ENCODE data around the gene ARID3B.
"Not testable (repeated sequence)": the region's sequence is repeated elsewhere in the genome, so short reads cannot be mapped to it uniquely, and the experiment has no call there.

Gene ARID3B

DNA sequence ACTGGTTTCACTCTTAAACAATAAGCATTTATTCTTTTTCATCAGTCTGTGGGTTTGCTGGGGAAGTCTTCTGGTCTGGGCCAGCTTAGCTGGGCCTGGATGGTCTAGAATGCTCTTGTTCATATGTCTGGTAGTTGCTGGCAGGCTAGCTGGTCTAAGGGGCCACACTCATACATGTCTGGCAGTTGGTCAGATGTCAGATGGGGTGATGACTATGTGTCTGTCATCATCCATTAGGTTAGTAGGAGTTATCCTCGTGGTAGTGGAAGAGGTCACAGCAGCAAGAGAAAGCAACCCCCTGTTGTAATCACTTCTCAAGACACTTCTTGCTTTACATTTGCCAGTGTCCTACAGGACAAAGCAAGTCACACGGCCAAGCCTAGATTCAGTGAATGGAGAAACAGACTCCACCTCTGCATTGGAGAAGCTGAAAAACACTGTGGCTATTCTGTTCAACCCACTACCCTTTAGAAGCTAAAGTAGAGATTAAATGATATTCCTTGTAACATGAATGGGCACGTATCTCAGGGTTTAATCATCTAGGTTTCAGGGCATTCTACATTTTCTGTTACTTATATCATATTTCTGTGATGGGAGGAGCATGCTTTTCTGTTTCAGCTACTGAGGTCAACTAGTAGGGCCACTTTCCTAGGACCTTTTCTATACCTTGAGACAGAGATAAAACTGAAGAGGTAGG lies 5.5 kb upstream of the ARID3B start:
- no peak for DNase-seq (ENCODE audit: low spot score)

DNA sequence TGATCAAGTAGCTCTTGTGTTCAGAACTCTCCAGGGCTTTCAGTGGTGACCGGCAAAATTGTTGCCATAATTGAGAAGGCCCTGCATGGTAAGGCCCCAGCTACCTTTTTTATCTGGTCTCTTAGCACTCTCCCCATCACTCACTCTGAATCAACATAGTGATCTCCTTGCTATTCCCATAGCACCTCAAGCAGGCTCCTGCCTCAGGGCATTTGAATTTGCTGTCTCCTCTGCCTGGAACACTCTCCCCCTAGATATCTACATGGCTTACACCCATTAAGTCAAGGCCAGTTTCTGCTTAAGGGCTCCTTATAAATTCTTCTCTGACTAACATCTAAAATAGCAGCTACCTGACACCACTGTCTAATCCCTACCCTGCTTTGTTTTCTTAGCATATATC lies 3.3 kb upstream of the ARID3B start:
- no peak for DNase-seq (ENCODE audit: low spot score)

DNA sequence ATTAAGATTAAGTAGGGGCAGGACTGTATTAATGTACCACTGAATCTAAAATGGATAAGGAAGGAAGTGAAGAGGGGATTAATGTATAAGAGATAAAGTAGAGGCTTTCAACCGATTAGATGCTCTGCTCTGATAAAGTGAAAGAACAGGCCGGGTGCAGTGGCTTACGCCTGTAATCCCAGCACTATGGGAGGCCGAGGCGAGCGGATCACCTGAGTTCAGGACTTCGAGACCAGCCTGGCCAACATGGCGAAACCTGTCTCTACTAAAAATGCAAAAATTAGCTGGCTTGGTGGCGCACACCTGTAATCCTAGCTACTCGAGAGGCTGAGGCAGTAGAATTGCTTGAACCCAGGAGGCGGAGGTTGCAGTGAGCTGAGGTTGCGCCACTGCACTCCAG lies 1.5 kb upstream of the ARID3B start:
- DNase-seq (ENCODE audit: low spot score), result not testable (repeated sequence)

DNA sequence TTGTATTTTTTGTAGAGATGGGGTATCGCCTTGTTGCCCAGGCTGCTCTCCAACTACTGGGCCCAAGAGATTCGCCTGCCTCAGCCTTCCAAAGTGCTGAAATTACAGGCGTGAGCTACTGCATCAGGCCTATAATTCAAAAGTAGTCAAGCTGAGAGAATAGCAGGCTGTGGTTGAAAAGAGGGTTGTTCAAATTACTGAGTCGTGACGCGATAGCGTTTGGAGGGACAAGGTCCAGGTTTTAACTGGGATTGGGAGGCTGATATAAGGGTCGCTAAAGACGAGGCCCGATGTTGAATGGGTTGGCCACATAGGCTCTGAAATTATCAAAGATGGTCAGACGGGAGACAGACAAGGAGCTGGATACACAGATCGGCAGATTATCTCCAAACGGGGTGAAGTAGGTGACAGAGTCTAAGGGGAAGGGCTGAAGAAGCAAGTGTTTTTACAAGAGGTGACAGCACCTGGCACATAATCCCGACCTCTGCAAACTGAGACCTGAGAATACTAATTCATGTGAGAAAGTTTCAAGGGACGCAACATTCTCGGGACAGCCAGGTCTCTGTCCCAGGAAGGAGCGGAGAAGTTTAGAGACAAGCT lies 759 bp upstream of the ARID3B start:
- no peak for DNase-seq (ENCODE audit: low spot score)

DNA sequence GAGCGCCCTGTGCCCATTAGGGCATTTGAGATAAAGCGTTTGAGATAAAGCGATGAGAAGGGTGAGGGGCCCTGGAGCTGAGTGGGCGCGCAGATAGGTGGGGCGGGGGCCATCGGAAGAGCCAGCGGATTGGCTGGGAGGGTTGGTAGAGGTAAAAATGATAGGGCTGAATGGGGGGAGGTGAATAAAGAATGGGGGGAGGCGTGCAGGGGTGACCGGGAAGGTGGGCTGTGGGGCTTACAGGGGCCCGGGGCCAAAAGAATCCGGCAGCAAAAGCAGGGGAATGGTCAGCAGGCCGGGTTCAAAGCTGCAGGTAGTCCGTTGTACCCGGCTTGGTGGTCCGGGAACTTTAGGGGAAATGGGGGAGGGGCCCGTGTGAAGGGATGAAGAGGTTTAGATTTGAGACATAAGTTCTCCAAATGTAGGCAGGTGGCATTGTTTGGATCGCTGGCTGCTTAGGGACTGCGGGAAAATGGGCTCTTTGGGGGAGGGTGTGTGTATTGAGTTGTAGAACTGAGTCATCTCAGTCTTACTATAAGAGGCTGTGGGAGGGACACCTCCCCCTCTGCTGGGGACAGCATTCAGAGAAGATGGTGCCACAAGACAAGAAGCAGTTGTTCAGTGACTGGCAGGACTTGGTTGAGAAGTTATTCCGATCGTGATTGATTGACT lies 610 bp downstream of the ARID3B start:
- peak; percentile 40 for DNase-seq (ENCODE audit: low spot score)

DNA sequence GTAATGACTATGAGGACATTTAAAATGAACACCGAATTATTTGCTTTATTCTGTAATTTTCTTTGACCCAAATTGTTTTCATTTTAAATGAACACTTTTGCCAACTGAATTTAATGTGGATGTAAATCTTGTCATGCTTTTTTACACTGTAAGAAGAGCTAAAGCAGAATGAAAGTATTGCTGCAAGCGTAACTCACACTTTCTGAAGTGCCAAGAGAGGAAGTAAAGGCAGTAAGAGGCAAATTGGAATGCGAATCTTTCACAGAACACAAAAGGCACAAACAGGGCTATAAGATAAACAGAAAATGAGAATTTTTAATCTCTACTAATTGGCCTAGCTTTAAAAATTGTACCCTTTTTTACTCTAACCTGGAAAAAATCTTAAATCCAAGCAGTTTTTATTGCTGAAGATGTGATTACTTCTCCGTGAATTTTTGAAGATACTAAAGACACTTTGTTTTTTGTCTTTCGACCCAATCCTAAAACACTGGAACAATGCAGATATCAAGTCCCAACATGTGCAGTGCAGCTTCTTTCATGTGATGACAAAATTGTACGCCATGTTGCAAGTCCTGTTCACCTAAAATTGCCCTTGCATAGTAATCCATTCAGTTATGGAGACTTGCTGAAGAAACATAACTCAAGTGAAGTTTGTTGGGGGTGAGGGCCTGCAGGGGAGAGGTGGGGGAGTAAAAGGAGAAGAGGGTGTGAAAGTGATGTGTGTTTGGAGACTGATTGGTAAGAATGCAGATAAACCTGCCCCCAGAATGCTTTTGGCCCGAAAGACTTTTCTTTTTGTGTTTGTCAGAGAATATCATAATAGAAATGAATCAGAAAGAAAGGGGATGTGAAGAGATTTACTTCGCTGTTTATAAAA lies 1.4 kb downstream of the ARID3B start:
- DNase-seq (ENCODE audit: low spot score), result no peak

DNA sequence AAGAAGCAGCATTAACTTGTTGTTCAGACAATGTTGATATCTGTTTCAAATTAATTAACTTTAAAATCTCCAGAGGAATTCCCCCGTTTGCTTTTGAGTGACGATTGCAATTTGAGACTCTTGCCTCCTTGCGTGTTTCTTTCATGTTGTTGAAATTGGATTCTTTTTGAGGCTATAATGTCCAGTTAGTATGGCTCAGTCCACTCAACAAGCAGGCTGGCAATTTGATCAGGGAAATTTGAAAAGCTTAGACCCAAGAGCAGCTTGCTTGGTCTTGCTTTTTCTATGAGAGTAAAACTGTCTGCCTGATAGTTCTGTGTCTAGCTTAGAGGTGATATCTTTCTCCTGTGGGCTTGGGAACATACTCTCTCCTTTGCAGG lies 2.0 kb downstream of the ARID3B start:
- no peak for DNase-seq (ENCODE audit: low spot score)

DNA sequence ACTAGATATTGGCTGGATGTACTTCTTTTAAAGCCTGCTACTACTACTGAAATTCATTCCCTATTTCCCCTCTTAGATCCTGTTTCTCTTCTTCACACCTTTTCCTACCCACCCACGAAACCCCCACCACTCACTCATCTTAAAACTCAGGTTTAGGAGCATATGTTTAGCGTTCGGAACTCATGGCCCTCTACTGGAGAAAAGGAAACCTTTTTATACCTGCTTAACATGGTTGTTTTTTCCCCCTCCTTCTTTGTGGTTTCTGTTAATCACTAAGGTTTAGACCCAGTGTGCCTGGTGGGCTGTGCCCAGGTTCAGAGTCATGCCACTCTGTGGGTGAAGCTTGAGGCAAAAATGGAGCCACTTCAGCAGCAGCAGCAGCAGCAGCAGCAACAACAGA lies 2.6 kb downstream of the ARID3B start:
- DNase-seq (ENCODE audit: low spot score), result no peak

DNA sequence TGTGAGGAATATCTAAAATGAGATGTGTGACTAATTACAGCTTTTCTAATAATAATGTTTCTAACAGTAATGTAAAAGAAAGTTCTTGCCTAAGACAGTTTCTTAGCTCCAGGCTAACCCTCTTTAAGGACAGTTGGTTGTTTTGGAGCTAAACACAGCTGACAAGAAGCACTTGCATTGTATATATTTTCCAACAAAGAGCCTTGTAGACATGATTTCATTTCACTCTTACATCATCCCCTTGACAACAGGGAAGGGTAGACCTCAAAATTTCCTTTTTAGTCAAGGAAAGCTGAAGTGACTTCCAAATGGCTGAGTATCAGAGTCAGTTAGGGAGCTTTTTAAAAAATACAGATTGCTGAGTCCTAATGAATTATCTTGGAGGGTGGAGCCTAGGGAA lies 4.1 kb downstream of the ARID3B start:
- DNase-seq (ENCODE audit: low spot score), result no peak

DNA sequence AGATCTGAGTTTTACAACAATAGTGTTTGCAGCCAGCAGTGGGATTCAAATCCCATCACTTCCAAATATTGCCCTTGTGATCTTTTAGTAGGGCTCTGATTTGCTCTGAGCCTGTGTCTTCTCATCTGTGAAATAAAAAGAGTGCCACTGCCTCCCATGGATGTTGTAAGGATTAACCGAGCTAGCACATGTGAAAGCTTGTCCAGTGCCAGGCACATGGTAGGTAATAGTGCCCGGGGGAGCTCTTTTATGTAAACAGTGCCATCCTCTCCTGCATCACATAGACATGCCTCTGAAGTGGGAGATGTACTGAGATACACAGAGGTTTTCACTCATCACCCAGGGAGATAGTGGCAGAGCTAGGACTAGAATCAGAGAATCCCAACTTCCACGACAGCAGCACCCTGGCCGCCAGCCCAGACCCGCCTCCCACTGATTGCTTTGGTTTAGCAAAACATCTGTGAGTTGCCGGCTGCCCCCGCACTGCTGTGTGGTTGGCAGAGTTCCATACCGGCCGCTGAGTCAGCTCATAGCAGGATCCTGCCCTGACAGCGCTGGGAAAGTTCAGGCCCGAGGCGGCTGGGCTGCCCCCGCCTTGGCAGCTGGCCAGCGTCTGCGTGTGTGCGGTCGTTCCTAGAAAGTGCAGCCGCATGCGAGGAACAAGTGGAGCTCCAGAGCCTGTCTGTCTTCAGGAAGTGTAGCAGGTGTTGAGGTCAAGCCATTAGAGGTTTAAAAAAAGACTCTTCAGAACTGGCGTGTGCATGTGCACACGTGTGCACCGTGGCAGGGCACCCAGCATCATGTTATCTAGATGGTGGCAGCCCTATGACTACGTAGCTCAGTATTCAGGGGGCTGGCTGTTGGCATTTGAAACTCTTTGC lies 5.0 kb downstream of the ARID3B start:
- DNase-seq (ENCODE audit: low spot score), result peak; percentile 95

DNA sequence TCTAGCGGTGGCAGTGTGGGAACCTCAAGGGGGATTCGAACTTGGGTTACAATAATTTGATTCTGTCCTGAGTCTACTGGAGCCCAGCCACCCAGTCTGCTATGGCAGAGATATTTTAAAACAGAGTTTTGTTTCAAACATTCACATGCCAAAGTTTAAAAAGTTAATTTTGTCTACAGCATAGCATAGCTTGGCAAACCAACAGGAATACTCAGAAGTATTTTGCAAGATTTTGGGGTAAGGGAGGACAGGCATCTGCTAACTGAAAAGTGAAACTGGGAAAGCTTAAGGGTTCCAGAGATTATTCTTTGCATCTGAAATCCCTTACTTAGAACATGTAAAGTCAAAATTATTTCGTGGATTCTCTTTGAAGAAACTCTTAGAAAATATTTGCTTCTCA lies 6.6 kb downstream of the ARID3B start:
- DNase-seq (ENCODE audit: low spot score), result no peak

DNA sequence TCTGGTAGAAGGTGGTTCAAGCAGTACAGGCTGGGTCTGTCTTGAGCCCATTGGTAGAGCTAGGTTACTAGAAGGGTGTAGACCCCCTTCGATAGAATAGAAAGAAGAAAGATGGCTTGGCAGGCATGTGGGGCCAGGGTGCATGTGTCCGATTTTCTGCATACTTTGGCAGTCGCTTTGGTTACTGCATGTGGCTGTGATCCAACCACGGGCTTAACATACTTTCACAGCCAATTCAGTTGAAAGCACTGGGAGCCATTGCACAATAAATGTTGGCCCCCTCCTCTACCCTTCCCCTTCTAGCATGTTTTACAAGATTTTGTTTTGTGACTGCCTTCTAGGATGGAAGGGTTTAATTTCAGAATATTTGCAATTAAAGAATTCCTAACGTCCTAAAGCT lies 7.2 kb downstream of the ARID3B start:
- DNase-seq (ENCODE audit: low spot score), result no peak

DNA sequence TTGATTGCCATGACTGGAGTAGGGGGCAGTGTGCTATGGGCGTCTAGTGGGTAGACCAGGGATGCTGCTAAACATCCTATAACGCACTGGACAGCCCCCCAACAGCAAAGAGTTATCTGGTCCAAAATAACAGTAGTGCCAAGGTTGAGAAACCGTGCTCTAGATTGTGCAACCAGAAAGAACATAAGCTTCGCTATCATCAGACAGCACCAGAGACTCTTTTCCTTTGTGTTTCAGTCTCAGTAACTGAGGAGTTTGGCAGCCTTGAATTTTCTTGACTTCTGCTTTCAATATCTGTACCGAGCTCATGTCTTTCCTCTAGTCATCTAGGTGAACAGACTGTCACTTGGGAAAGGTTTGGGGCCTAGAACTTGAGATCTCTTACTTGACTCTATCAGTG lies 8.8 kb downstream of the ARID3B start:
- DNase-seq (ENCODE audit: low spot score), result no peak

DNA sequence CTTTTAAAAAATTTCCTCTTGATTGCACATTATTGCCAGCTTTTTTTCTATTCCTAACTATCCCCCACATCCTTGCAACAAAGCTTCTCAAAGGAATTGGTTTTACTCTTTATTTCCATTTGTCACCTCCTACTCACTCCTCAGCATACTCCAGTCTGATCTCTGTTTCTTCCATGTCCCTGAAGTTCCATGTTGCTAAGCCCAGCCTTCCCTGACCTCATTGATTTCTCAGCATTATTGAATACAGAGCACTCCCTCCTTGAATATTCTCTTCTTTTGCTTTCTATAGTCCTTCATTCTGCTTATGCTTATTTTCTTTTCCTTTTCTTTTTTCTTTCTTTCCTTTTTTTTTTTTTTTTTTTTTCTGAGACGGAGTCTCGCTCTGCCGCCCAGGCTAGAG lies 10.7 kb downstream of the ARID3B start:
- DNase-seq (ENCODE audit: low spot score), result no peak

DNA sequence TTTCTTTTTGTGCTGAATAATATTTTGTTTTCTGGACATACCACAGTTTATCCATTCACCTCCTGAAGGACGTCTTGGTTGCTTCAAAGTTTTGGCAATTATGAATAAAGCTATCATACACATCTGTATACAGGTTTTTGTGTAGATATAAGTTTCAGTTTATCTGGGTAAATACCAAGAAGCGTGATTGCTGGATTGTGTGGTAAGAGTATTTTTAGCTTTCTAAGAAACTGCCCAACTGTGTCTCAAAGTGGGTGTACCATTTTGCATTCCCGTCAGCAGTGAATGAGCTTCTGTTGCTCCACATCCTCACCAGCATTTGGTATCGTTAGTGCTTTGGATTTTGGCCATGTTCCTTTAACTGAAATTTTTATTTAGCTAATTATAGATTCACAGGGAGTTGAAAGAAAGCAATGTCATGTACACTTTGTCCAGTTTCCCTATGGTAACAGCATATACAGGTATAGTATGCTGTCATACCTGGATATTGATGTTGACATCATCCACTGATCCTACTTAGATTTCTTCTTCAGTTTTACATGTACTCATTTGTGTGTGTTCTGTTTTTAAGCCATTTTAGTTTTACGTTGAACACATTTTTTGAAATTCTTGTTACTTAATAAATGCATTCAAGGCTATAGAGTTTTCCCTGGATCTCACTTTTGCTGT lies 11.9 kb downstream of the ARID3B start:
- no peak for DNase-seq (ENCODE audit: low spot score)

DNA sequence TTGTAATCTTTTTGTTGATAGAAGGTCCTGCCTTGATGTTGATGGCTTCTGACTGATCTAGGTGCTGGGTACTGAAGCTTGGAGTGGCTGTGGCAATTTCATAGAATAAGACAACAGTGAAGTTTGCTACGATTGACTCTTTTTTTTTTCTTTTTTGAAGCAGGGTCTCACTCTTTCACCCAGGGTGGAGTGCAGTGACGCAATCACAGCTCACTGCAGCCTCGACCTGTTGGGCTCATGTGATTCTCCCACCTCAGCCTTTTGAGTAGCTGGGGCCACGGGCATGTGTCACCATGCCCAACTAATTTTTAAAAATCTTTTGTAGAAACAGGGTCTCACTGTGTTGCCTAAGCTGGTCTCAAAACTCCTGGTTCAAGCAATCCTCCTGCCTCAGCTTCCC lies 14.2 kb downstream of the ARID3B start:
- DNase-seq (ENCODE audit: low spot score), result no peak

DNA sequence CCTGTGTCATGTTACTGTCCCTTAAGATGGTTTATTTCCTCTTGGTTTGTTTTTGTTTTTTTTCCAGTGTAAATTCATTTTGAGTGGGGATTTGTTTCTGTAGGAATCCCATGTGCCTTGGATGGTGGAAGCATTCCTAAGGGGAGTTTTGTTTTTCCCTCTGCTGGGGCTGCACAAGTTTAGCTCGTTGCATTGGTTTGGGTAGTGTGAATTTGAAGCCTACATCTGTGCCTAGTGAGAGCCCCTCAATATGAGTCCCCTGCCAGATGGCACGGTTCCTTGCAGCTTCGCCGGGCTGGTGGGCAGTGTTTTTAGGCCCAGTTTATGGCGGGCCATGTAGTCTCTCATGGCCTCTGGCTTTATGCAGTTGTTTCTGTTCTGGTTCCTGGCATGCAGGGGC lies 17.7 kb downstream of the ARID3B start:
- no peak for DNase-seq (ENCODE audit: low spot score)

DNA sequence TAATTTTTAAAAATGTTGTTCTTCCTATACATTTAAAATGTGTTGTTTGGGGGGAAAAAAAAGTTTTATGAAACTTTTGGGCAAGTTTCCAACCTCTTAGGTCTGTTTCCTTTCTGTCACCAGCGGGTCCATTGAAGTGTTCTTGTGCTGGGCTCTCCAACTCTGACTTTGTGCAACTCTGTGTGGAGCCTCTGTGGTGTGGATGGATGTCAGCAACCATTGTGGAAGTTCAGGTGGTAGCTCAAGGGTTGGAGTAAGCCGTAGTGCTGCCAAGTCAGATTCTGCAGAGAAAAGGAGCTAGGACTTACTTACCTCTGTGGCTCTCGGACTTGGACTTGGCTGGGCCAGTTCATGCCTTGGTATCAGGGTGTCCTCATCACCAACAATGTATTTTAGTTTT lies 22.4 kb downstream of the ARID3B start:
- no peak for DNase-seq (ENCODE audit: low spot score)

DNA sequence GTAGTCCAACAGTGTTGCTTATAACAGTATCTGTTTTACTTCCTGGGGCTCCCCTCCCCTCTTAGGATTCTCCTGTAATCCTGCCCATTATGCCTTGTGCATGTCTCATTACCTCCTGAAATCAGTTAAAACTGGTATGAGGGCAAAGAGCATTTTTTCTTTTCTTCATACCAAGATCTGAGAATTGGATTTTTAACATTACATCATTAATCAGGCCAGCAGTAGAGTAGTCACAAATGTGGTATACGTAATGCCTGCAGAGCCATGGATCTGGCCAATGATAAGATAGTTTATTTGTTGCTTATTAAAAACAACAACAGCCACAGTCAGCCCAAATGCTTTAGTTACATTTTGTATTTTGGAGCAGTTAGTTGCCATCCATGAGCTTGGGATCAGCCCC lies 23.2 kb downstream of the ARID3B start:
- no peak for DNase-seq (ENCODE audit: low spot score)

DNA sequence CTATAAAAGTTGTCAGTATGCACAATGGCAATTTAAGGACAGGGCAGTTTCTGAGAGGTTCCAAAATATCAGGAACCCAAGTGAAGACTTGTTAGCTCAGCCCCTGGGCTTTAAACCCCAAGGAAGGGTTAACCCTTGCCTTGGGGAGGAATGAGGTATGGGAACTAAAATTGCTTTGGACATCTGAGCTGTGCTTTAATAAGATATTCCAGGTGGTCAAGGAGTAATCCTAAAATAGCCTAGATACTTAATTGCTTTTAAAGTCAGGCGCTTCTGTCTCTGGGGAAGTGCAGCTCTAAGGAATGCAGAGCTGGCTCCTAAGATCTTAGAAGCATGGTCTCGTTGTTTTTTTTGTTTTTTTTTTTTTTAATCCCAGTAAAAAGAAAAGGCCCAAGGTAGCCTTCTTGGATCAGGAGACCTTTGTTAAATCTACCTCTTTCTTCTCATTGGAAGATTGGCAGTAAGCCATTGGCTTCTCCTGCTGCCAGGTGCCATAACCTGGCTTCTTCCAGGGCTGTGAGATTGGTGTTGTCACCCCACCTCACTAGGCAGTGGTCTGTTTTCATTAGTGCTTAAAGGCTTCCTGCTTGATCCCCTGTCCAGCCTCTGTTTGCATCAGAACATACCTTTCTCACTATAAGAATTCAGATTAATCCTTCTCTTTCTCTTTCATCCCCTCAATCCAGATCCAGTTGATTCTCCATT lies 24.5 kb downstream of the ARID3B start:
- DNase-seq (ENCODE audit: low spot score), result no peak

DNA sequence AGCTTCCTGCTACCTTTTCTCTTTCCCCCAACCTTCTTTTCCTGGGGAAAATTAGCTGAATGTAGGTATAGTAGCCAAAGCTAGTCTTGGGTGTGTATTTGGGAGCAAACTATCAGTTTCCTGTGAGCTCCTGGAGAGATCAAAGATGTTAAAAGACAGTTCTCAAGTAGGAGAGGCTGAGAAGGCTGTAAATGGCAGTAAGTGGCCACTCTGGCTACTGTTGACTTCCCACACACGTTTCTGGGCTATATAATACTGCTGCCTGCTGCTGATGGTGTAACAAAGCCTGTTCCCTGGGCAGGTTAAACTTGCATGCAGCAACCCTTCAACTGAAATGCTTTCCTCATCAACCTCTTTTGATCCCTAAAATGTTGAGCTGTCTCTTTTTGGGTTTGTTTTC lies 27.6 kb downstream of the ARID3B start:
- DNase-seq (ENCODE audit: low spot score), result no peak

Measured in putamen (tissue), 1 donor.